ENCODE data around the gene CTBS. TPM values are rescaled to one million over a fixed set of nuclear protein-coding genes. Genes with fewer than 3 reads are reported as not detected.

The CTBS gene
- total RNA-seq, 1 experiment from 2014 or later, result 47.7 TPM

DNA sequence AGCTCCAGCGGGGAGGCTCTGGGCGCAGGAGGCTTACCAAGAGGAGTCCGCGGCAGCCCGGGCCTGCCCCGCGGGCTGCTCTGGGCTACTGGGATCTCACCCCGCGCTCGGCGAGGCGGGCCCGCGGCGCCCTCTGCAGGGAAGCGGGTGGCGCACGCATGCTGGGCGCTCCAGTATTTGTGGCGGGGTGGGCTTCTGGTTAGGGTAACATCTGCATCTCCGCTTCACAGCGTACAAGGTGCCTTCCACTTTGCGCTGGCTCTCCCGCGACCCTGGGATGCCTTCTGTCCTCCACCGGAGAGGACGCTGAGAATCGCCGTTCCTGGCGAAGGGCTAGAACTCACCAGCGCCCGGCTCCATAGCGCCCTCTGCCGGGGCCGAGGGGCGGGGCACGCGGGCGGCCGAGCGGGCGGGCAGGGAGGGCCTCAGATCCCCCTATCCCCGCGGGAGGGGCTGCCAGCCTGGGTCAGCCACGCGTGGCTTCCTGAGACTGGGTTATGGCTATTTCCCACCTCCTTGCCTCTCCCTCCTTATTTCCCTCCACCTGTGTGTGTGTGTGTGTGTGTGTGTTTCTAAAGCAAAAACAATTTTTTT lies 46.6 kb upstream of the CTBS start:
- in situ Hi-C loops (cut with HindIII; ENCODE audit: low pct_unique_long_range_greater_than_20kb, low sequenced_read_pairs), result loop anchor here (25.0 kb wide), 1 partner anchor 709 kb away; no protein-coding TSS in a partner anchor
- POLR2A ChIA-PET, result interaction anchor here (1.0 kb wide), 1 partner anchor 457 kb away, joined by 3 read pairs; no protein-coding TSS in a partner anchor

DNA sequence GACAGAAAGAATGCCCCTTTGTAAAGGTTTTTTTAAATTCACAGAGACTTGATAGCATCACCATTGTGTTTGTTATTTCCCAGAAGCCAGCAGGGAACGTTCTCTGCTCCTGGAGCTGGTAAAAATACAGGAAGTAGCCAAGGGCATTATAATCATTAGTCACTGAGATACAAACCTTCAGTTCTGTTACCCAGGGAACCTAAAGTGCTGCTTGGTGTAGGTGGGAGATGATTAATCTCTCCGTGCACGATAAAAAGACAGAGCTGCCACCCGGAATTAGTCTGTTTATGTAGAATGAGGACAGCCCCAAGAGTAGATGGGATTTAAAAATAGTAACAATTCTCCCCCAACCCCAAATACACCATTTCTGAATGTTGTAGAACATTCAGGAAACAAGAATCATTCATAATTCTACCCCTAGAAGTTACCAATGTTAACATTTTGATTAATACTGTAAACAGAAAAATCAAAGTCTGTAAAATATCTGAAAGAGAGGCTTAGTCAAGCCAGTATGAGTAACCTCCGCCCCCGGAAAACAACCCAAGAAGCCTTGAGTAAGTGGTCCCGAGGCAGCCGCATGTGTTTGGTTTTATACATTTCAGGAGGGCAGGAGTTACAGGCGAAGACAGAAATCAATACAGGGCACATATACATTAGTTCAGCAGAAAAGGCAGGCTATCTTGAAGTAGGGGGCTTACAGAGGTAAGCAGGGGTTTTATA lies 45.3 kb upstream of the CTBS start:
- Histone ChIP-seq H3K9me3 (ENCODE audit: control insufficient read depth, insufficient read depth, low read depth, low read length) (peaks cover 5% of the 10 kb centered on the region; the same call in 1 of the 2 replicates), H3K27me3 (ENCODE audit: control insufficient read depth, insufficient read depth, low read length) (no peaks in the 10 kb centered on the region), H3K4me3 (ENCODE audit: low read depth in 2 of 2, low read length in 2 of 2) (peak overlapping the region; percentile 56 to 61), H3K36me3 (ENCODE audit: control insufficient read depth, insufficient read depth, low read length) (no peaks in the 10 kb centered on the region), H3K27ac (ENCODE audit: low read length) (peak overlapping the region; percentile 80), H3K4me1 (ENCODE audit: control insufficient read depth, insufficient read depth, low read length) (peaks cover 9% of the 10 kb centered on the region; the same call in 1 of the 2 replicates)
- ATAC-seq, result peak; percentile 33; the same call in 1 of the 2 replicates
- BruUV-seq (replicated peaks), result TSS peak; percentile 65
- ChIA-PET POLR2A (interaction anchor here (0.7 to 1.0 kb wide), 3 partner anchors 128 to 999 kb away, joined by 3 to 5 read pairs (median 3); no protein-coding TSS in a partner anchor), CTCF (interaction anchor here (0.6 to 1.2 kb wide), 9 partner anchors 9 to 581 kb away, joined by 3 to 7 read pairs (median 4); partner anchors contain the start of genes GNG5, SPATA1 and SYDE2)
- in situ Hi-C loops (cut with HindIII; ENCODE audit: low pct_unique_long_range_greater_than_20kb, low sequenced_read_pairs) (loop anchor here (25.0 kb wide), 1 partner anchor 707 kb away; no protein-coding TSS in a partner anchor), intact Hi-C loops (cut with micrococcal nuclease; ENCODE audit: unreplicated experiment) (loop anchor here (1.0 to 10.0 kb wide), 2 partner anchors 15 to 315 kb away; no protein-coding TSS in a partner anchor)
- no peak for DNase-seq (ENCODE audit: low read depth, low spot score)
- no peak for TF ChIP-seq POLR2AphosphoS5 (IDR thresholded peaks at IDR 0.05; ENCODE audit: low read depth, low read length)
- TF ChIP-seq TCF7L2 (IDR thresholded peaks at IDR 0.05; ENCODE audit: low read depth, low read length), result no peak
- no peak for TF ChIP-seq SIN3A (IDR thresholded peaks at IDR 0.05; ENCODE audit: borderline replicate concordance, insufficient read depth, low read depth, low read length)
- TF ChIP-seq, protein P1, sequence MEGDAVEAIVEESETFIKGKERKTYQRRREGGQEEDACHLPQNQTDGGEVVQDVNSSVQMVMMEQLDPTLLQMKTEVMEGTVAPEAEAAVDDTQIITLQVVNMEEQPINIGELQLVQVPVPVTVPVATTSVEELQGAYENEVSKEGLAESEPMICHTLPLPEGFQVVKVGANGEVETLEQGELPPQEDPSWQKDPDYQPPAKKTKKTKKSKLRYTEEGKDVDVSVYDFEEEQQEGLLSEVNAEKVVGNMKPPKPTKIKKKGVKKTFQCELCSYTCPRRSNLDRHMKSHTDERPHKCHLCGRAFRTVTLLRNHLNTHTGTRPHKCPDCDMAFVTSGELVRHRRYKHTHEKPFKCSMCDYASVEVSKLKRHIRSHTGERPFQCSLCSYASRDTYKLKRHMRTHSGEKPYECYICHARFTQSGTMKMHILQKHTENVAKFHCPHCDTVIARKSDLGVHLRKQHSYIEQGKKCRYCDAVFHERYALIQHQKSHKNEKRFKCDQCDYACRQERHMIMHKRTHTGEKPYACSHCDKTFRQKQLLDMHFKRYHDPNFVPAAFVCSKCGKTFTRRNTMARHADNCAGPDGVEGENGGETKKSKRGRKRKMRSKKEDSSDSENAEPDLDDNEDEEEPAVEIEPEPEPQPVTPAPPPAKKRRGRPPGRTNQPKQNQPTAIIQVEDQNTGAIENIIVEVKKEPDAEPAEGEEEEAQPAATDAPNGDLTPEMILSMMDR (IDR thresholded peaks at IDR 0.05), result no peak
- TF ChIP-seq, protein P2, sequence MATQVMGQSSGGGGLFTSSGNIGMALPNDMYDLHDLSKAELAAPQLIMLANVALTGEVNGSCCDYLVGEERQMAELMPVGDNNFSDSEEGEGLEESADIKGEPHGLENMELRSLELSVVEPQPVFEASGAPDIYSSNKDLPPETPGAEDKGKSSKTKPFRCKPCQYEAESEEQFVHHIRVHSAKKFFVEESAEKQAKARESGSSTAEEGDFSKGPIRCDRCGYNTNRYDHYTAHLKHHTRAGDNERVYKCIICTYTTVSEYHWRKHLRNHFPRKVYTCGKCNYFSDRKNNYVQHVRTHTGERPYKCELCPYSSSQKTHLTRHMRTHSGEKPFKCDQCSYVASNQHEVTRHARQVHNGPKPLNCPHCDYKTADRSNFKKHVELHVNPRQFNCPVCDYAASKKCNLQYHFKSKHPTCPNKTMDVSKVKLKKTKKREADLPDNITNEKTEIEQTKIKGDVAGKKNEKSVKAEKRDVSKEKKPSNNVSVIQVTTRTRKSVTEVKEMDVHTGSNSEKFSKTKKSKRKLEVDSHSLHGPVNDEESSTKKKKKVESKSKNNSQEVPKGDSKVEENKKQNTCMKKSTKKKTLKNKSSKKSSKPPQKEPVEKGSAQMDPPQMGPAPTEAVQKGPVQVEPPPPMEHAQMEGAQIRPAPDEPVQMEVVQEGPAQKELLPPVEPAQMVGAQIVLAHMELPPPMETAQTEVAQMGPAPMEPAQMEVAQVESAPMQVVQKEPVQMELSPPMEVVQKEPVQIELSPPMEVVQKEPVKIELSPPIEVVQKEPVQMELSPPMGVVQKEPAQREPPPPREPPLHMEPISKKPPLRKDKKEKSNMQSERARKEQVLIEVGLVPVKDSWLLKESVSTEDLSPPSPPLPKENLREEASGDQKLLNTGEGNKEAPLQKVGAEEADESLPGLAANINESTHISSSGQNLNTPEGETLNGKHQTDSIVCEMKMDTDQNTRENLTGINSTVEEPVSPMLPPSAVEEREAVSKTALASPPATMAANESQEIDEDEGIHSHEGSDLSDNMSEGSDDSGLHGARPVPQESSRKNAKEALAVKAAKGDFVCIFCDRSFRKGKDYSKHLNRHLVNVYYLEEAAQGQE (IDR thresholded peaks at IDR 0.05; ENCODE audit: insufficient read depth in 1 of 2, low read depth in 2 of 2, low read length in 1 of 2), result no peak

More for the DNA sequence above, 46.6 kb upstream of the CTBS start:
- no TSS peak for BruUV-seq (replicated peaks)
- DNase-seq (ENCODE audit: low read depth, low spot score) (no peak), ATAC-seq (peak; percentile 97)
- CTCF ChIA-PET, result interaction anchor here (0.5 to 1.2 kb wide), 16 partner anchors 12 to 458 kb away, joined by 3 to 7 read pairs (median 4); partner anchors contain the start of genes GNG5 and SPATA1
- intact Hi-C loops (cut with micrococcal nuclease; ENCODE audit: unreplicated experiment), result loop anchor here (1.0 to 10.0 kb wide), 2 partner anchors 17 to 314 kb away; no protein-coding TSS in a partner anchor
- H3K36me3 ChIP-seq (ENCODE audit: control insufficient read depth, insufficient read depth, low read length), result no peaks in the 10 kb centered on the region
- no peaks in the 10 kb centered on the region for H3K9me3 ChIP-seq (ENCODE audit: control insufficient read depth, insufficient read depth, low read depth, low read length)
- TF ChIP-seq SIN3A (IDR thresholded peaks at IDR 0.05; ENCODE audit: borderline replicate concordance, insufficient read depth, low read depth, low read length) (peak; percentile 72; the same call in 1 of the 2 replicates), TCF7L2 (IDR thresholded peaks at IDR 0.05; ENCODE audit: low read depth, low read length) (peak; percentile 52; the same call in 1 of the 2 replicates), POLR2AphosphoS5 (IDR thresholded peaks at IDR 0.05; ENCODE audit: low read depth, low read length) (peak; percentile 56)
- TF ChIP-seq, protein P2 (IDR thresholded peaks at IDR 0.05; ENCODE audit: insufficient read depth in 1 of 2, low read depth in 2 of 2, low read length in 1 of 2), result no peak
- TF ChIP-seq, protein P1 (IDR thresholded peaks at IDR 0.05), result peak; percentile 100
- H3K4me1 ChIP-seq (ENCODE audit: control insufficient read depth, insufficient read depth, low read length), result peaks cover 9% of the 10 kb centered on the region; the same call in 1 of the 2 replicates
- peak overlapping the region; percentile 56 to 61 for H3K4me3 ChIP-seq (ENCODE audit: low read depth in 2 of 2, low read length in 2 of 2)
- H3K27me3 ChIP-seq (ENCODE audit: control insufficient read depth, insufficient read depth, low read length), result no peaks in the 10 kb centered on the region
- peak overlapping the region; percentile 80 for H3K27ac ChIP-seq (ENCODE audit: low read length)

Data from Panc1 (cell line).